Upper lobe of left lung (tissue), 4 donors: ENCODE data around the gene LAMA2.

Source experiments
- CTCF ChIP-seq, 6 experiments: fragments of 450-650 bp in 4 of 6; fragments of 200-600 bp in 2 of 6; sonication (generic) in 2 of 6; IDR thresholded peaks; one replicate each; pipeline ENCODE4 v1.5.1; 2016 to 2019; ENCODE audit warnings: antibody characterized with exemption in 6 of 6
- POLR2A ChIP-seq, 4 donors: fragments of 450-650 bp; IDR thresholded peaks; one replicate each; pipeline ENCODE4 v1.5.1; 2016 to 2017; ENCODE audit warnings: antibody characterized with exemption in 4 of 4, mild to moderate bottlenecking in 2 of 4

DNA sequence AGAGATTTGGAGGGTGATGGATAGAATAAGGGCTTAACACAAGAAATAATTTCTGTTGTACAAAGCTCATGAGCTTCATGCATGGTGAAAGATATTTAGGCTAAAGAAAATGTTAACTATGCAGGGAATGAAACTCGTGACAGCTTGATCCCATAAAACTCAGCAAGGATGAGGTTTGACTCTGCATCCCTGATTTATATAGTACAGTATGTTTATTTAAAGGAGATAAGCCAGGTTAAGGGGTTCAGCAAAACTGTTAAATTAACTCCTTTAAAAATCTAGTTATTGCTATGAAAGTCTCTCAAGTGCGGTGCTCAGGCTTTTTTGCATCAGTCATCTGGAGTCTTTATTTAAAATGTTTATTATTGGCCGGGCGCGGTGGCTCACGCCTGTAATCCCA, 326.4 kb downstream of the LAMA2 start:
- TF ChIP-seq POLR2A (IDR thresholded peaks at IDR 0.05) (no peak), CTCF (IDR thresholded peaks at IDR 0.05) (no peak)
